Spinal cord (tissue), 10 donors: ENCODE results near the gene GUCY1A2. TPM values are rescaled to one million over a fixed set of nuclear protein-coding genes. Genes with fewer than 3 reads are reported as not detected.

ENCODE experiments used
- DNase-seq, 6 donors: peaks; one replicate each; pipeline versions ENCODE4 v3.0.0 to v3.0.0-alpha.2; 2013 to 2015; ENCODE audit warnings: low spot score in 6 of 6, low read depth in 4 of 6
- H3K27ac ChIP-seq: one replicate; pipeline ENCODE4 v1.5.1; 2013; ENCODE audit warnings: low read depth, low read length, control low read depth
- H3K27me3 ChIP-seq: one replicate; pipeline ENCODE4 v1.6.1; 2013; ENCODE audit warnings: low read length; ENCODE audit not compliant: control insufficient read depth, insufficient read depth
- H3K36me3 ChIP-seq: one replicate; pipeline ENCODE4 v1.6.1; 2013; ENCODE audit warnings: low read length; ENCODE audit not compliant: control insufficient read depth, insufficient read depth
- H3K4me1 ChIP-seq: one replicate; pipeline ENCODE4 v1.6.1; 2013; ENCODE audit warnings: low read length; ENCODE audit not compliant: control insufficient read depth, insufficient read depth
- H3K4me3 ChIP-seq: one replicate; pipeline ENCODE4 v1.5.1; 2013; ENCODE audit warnings: low read depth, low read length, control low read depth
- H3K9me3 ChIP-seq: one replicate; pipeline ENCODE4 v1.6.1; 2013; ENCODE audit warnings: low read length; ENCODE audit not compliant: control insufficient read depth, insufficient read depth
- WGBS: methylation state at CpG from one replicate; pipeline ENCODE4 v1.1.5; 2013; ENCODE audit warnings: missing lambda C conversion rate; ENCODE audit not compliant: insufficient coverage; 5-methylcytosine and 5-hydroxymethylcytosine counted together
- polyA plus RNA-seq, 2 donors: library from polyadenylated mRNA; unstranded; fragments of 120-200 nt; gene quantifications; one replicate each; pipeline ENCODE4 v1.2.1, GENCODE V29; 2013; ENCODE audit not compliant: insufficient read length in 2 of 2
- total RNA-seq, 2 donors: library from RNA; depleted of rRNA in 1 of 2; stranded (reverse); fragments of 120-200 nt in 1 of 2; fragments of >200 nt in 1 of 2; gene quantifications; one replicate each; pipeline versions ENCODE4 v1.2.3 to v1.2.4, GENCODE V29; 2013 to 2014
- donor health status: healthy.

Gene GUCY1A2
- total and polyA plus RNA-seq, 4 donors = 10.8 to 79.5 (median 25.7) TPM

GRCh38 chr11:106872246-106872645, 146.0 kb downstream of the GUCY1A2 start:
- Histone ChIP-seq H3K9me3 (no peaks in the 10 kb centered on the region), H3K27me3 (no peaks in the 10 kb centered on the region), H3K4me1 (no peaks in the 10 kb centered on the region), H3K36me3 (no peaks in the 10 kb centered on the region), H3K4me3 (no peak overlapping the region), H3K27ac (no peak overlapping the region)
- DNase-seq = no peak

- Histone ChIP-seq H3K36me3 (peaks cover 4% of the 10 kb centered on the region), H3K27ac (no peak overlapping the region), H3K4me1 (no peaks in the 10 kb centered on the region), H3K9me3 (no peaks in the 10 kb centered on the region), H3K27me3 (no peaks in the 10 kb centered on the region), H3K4me3 (no peak overlapping the region)
- no peak for DNase-seq
Observed at GRCh38 chr11:106858200-106858599, 160.1 kb downstream of the GUCY1A2 start.

- no peak overlapping the region for H3K27ac ChIP-seq
- H3K36me3 ChIP-seq = peaks cover 4% of the 10 kb centered on the region
- DNase-seq = no peak
- 67% methylated on average over 1 of the region's 3 CpGs for WGBS
- H3K27me3 ChIP-seq = no peaks in the 10 kb centered on the region
- H3K4me1 ChIP-seq = no peaks in the 10 kb centered on the region
- no peak overlapping the region for H3K4me3 ChIP-seq
- H3K9me3 ChIP-seq = no peaks in the 10 kb centered on the region
Observed at GRCh38 chr11:106856566-106856965, 161.7 kb downstream of the GUCY1A2 start.

DNA sequence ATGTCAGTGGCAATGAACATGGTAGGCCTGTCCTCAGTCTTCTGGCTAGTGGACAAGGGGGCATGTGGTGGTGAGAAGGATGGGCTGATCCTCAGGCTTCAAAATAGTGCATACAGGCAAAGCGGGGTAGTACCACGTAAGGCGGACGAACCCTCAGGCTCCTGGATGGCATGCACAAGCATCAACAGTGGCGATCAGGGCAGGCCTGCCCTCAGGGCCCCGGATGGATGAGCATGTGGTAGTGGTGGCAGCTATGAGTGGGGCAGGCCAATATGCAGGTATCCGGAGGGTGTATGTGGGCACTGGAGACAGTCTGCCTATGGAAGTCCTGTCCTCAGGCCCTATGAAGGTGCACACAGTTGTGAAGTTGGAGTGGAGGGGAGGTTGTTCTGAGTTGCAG, 163.8 kb downstream of the GUCY1A2 start:
- Histone ChIP-seq H3K9me3 (no peaks in the 10 kb centered on the region), H3K27ac (no peak overlapping the region), H3K36me3 (peaks cover 4% of the 10 kb centered on the region), H3K4me1 (no peaks in the 10 kb centered on the region), H3K4me3 (no peak overlapping the region), H3K27me3 (no peaks in the 10 kb centered on the region)
- WGBS = 93% methylated on average over 7 of the region's 7 CpGs
- no peak for DNase-seq

GRCh38 chr11:106853850-106854401, 164.3 kb downstream of the GUCY1A2 start:
- H3K36me3 ChIP-seq = peaks cover 4% of the 10 kb centered on the region
- H3K4me1 ChIP-seq = no peaks in the 10 kb centered on the region
- H3K9me3 ChIP-seq = no peaks in the 10 kb centered on the region
- no peak overlapping the region for H3K27ac ChIP-seq
- H3K27me3 ChIP-seq = no peaks in the 10 kb centered on the region
- DNase-seq = no peak
- WGBS = 88% methylated on average over 1 of the region's 1 CpG
- H3K4me3 ChIP-seq = no peak overlapping the region

- H3K9me3 ChIP-seq = no peaks in the 10 kb centered on the region
- no peaks in the 10 kb centered on the region for H3K27me3 ChIP-seq
- no peaks in the 10 kb centered on the region for H3K4me1 ChIP-seq
- H3K4me3 ChIP-seq = no peak overlapping the region
- H3K27ac ChIP-seq = no peak overlapping the region
- peak in 1 of 6 donors; percentile 36 for DNase-seq
- peaks cover 4% of the 10 kb centered on the region for H3K36me3 ChIP-seq
Observed at GRCh38 chr11:106852779-106853178, 165.5 kb downstream of the GUCY1A2 start.

DNA sequence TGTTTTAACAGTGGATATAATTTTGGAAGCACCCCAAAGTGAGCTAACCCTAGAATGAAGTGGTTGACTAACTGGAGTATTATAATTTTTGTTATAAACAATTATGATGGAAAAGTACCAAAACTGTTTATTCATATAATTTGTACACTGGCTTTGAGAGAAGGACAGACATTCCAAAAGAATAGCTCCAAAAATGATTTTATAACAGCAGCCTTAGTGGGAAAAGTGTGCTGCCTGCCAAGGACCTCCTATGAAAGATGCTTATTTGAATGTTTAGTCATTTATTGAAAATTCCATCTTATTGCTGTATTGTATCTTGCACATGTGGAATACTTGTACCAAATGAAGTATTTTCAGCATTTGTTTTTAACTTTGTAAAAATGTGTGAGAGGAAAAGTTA, 169.8 kb downstream of the GUCY1A2 start:
- Histone ChIP-seq H3K27me3 (no peaks in the 10 kb centered on the region), H3K4me1 (no peaks in the 10 kb centered on the region), H3K27ac (no peak overlapping the region), H3K9me3 (no peaks in the 10 kb centered on the region), H3K36me3 (no peaks in the 10 kb centered on the region), H3K4me3 (no peak overlapping the region)
- DNase-seq = no peak

DNA sequence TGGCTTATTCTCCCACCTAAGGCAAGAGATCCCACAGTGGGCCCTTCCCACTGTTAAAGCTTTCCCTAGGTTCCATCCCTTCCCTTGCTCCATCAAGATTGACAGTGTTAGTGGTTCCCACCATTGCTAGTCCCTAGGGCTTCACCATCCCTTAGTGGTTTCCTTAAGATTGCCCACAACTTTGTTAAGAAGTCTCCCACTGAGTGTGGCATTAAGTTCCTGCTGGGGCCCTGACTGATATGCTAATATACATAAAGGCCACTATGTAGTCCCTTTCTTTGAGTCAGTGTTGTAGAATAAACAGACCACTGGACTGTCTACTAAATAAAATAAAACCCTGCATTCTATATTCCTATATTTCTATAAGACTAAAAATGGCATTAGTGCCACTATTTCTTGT, 176.1 kb downstream of the GUCY1A2 start:
- Histone ChIP-seq H3K4me1 (no peaks in the 10 kb centered on the region), H3K27me3 (no peaks in the 10 kb centered on the region)
- no peak for DNase-seq

DNA sequence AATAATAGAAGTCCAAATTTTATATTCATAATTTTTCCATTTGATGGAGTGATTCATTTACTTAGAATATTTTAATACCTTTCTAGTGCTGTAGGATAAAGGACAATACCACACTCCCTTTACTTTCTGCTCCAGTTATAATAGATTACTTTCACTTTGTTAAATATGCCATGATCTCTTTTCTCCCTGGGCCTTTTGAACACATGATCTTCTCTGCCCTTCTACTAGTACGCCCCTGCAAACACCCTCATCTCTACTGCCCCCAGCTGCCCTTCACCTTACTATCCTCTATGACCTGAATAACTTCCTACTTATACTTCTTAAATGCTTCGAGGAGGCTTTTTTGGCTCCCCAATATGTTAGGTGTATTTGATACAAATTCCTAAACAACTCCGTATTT, 177.3 kb downstream of the GUCY1A2 start:
- no peak for DNase-seq
- H3K4me3 ChIP-seq = no peak overlapping the region
- no peak overlapping the region for H3K27ac ChIP-seq
- no peaks in the 10 kb centered on the region for H3K9me3 ChIP-seq
- H3K4me1 ChIP-seq = no peaks in the 10 kb centered on the region
- no CpG with 5 or more reads among the region's 3 CpGs for WGBS
- no peaks in the 10 kb centered on the region for H3K27me3 ChIP-seq
- H3K36me3 ChIP-seq = no peaks in the 10 kb centered on the region

More for the DNA sequence above, 176.1 kb downstream of the GUCY1A2 start:
- no peaks in the 10 kb centered on the region for H3K9me3 ChIP-seq
- H3K36me3 ChIP-seq = no peaks in the 10 kb centered on the region
- no peak overlapping the region for H3K4me3 ChIP-seq
- H3K27ac ChIP-seq = no peak overlapping the region

- no CpG with 5 or more reads among the region's 1 CpG for WGBS
- no peaks in the 10 kb centered on the region for H3K4me1 ChIP-seq
- DNase-seq = no peak
- no peaks in the 10 kb centered on the region for H3K36me3 ChIP-seq
- H3K27ac ChIP-seq = no peak overlapping the region
- H3K27me3 ChIP-seq = no peaks in the 10 kb centered on the region
- no peak overlapping the region for H3K4me3 ChIP-seq
- H3K9me3 ChIP-seq = no peaks in the 10 kb centered on the region
Observed at GRCh38 chr11:106840146-106840545, 178.1 kb downstream of the GUCY1A2 start.
